Brain microvascular endothelial cell (primary cell): ENCODE results near the gene MRPS14.
A peak's percentile ranks its signal among the peaks of the same experiment; 100 is the strongest.

Experiments
- DNase-seq: peaks from one replicate; pipeline ENCODE4 v3.0.0-alpha.2; 2020
- H3K27ac ChIP-seq: fragments of 250-450 bp; sonication (Bioruptor Pico); 2 replicates; pipeline ENCODE4 v1.5.1; 2020; ENCODE audit warnings: mild to moderate bottlenecking, moderate library complexity
- H3K27me3 ChIP-seq: fragments of 250-450 bp; sonication (Bioruptor Pico); replicated peaks from 2 replicates; pipeline ENCODE4 v1.5.1; 2020; ENCODE audit warnings: mild to moderate bottlenecking
- H3K36me3 ChIP-seq: fragments of 250-450 bp; sonication (Bioruptor Pico); replicated peaks from 2 replicates; pipeline ENCODE4 v1.5.1; 2020; ENCODE audit warnings: mild to moderate bottlenecking
- H3K4me3 ChIP-seq: 2 replicates; pipeline ENCODE4 v1.5.1; 2011; ENCODE audit warnings: low read depth, mild to moderate bottlenecking, control low read depth, low read length, moderate library complexity
- in situ Hi-C: cut with HindIII; loops from 2 replicates; pipeline ENCODE4 v1.10.0; 2017; ENCODE audit warnings: low sequenced_read_pairs, low pct_ligation_motif_present
- TF ChIP-seq, protein P1 (sequence below): IDR thresholded peaks from 2 replicates; pipeline ENCODE4 v1.5.1; 2011; ENCODE audit warnings: low read depth, mild to moderate bottlenecking, moderate library complexity, low read length, control low read depth, inconsistent platforms; ENCODE audit errors: missing control alignments

MRPS14 gene

GRCh38 chr1:174995916-174996315, 27.3 kb downstream of the MRPS14 start:
- Histone ChIP-seq H3K4me3 (no peak overlapping the region), H3K27ac (no peak overlapping the region), H3K27me3 (no peaks in the 10 kb centered on the region), H3K36me3 (no peaks in the 10 kb centered on the region)
- DNase-seq: peak; percentile 20
- in situ Hi-C loops: no loop called here
- TF ChIP-seq, protein P1, sequence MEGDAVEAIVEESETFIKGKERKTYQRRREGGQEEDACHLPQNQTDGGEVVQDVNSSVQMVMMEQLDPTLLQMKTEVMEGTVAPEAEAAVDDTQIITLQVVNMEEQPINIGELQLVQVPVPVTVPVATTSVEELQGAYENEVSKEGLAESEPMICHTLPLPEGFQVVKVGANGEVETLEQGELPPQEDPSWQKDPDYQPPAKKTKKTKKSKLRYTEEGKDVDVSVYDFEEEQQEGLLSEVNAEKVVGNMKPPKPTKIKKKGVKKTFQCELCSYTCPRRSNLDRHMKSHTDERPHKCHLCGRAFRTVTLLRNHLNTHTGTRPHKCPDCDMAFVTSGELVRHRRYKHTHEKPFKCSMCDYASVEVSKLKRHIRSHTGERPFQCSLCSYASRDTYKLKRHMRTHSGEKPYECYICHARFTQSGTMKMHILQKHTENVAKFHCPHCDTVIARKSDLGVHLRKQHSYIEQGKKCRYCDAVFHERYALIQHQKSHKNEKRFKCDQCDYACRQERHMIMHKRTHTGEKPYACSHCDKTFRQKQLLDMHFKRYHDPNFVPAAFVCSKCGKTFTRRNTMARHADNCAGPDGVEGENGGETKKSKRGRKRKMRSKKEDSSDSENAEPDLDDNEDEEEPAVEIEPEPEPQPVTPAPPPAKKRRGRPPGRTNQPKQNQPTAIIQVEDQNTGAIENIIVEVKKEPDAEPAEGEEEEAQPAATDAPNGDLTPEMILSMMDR: no peak

- TF ChIP-seq, protein P1: no peak
- no peak for DNase-seq
- Histone ChIP-seq H3K36me3 (no peaks in the 10 kb centered on the region), H3K27ac (no peak overlapping the region), H3K4me3 (no peak overlapping the region), H3K27me3 (no peaks in the 10 kb centered on the region)
- in situ Hi-C loops: no loop called here
Measured at GRCh38 chr1:174995121-174995520, 28.1 kb downstream of the MRPS14 start.

- no peaks in the 10 kb centered on the region for H3K36me3 ChIP-seq
- H3K27me3 ChIP-seq: no peaks in the 10 kb centered on the region
- TF ChIP-seq, protein P1: no peak
- H3K4me3 ChIP-seq: no peak overlapping the region
- in situ Hi-C loops: no loop called here
- DNase-seq: no peak
- H3K27ac ChIP-seq: no peak overlapping the region
Measured at GRCh38 chr1:174991473-174991872, 31.8 kb downstream of the MRPS14 start.

- H3K27me3 ChIP-seq: no peaks in the 10 kb centered on the region
- peak overlapping the region; percentile 29 for H3K4me3 ChIP-seq
- H3K36me3 ChIP-seq: no peaks in the 10 kb centered on the region
- in situ Hi-C loops: no loop called here
- no peak for DNase-seq
- TF ChIP-seq, protein P1: no peak
- no peak overlapping the region for H3K27ac ChIP-seq
Measured at GRCh38 chr1:174990382-174990999, 32.7 kb downstream of the MRPS14 start.

DNA sequence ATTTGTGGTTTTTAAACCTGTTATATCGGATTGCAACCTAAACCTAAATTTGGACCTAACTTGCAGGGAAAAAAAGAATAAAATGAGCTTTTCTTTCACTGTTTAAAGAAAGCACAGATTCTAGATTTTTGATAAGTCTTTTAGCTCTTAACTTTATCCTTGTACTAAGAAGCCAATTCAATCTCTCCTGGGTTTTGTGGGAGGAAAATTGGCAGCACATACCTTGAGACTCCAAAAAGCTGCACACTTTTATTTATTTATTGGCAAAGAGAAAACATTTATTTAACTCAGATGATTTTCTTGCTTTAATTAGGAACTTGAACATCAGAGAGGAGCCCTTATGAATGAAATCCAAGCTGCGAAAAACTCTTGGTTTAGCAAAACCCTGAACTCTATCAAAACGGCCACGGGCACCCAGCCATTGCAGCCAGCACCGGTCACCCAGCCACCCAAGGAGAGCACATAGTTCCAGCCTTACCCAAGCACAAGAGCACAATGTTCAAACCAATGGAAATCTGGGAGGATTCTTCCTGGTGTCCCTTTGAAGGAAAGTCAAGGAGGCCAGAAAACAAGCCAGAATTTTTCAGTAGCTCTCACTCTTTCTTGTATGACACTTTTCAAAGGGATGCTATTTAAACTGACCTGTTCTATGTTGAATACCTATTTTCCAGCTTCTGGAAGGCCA, 33.5 kb downstream of the MRPS14 start:
- Histone ChIP-seq H3K36me3 (no peaks in the 10 kb centered on the region), H3K27ac (no peak overlapping the region), H3K27me3 (no peaks in the 10 kb centered on the region), H3K4me3 (no peak overlapping the region)
- in situ Hi-C loops: no loop called here
- DNase-seq: no peak
- TF ChIP-seq, protein P1: no peak
